ENCODE results near the gene CLIC5.

CLIC5 gene

DNA sequence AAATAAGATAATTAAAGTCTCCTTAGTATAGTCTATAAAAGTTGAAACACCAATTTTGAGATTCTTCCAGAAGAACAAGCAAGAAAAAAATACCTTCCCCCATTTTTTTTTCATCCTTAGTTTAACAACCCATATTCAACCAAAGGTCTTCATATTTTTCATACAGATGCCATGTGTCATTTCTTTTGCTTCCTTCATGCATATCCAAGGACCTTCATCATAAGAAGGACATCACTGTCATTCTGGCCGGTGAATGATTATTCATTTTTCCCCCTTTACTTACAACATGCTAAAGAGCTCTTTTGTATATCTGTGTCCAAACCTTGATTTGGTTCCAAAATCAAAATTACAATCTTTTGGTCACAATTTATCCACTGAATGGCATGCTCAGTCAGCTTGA is 21.3 kb upstream of the CLIC5 start:
- no peak for DNase-seq (ENCODE audit: low read depth in 3 of 3, low spot score in 1 of 3)

DNA sequence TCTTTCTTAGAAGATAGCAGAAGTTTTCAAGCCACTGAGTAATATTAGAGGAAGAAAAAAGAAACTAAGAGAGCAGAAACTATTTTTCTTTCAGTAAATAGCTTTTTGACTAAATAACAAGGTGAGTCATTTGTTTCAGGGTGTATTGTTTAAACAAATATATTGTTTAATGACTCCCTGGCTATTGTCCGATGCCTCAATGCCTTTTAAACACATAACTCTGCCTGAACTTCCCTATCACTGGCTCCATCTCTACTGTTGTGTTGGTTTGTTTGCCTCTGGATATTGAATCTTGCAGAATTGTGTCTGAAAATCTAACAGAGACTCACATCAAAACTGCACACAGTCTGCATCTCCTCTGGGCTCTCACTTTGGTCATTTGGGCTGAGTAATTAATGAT is 19.6 kb upstream of the CLIC5 start:
- DNase-seq (ENCODE audit: low read depth in 3 of 3, low spot score in 1 of 3) = no peak

DNA sequence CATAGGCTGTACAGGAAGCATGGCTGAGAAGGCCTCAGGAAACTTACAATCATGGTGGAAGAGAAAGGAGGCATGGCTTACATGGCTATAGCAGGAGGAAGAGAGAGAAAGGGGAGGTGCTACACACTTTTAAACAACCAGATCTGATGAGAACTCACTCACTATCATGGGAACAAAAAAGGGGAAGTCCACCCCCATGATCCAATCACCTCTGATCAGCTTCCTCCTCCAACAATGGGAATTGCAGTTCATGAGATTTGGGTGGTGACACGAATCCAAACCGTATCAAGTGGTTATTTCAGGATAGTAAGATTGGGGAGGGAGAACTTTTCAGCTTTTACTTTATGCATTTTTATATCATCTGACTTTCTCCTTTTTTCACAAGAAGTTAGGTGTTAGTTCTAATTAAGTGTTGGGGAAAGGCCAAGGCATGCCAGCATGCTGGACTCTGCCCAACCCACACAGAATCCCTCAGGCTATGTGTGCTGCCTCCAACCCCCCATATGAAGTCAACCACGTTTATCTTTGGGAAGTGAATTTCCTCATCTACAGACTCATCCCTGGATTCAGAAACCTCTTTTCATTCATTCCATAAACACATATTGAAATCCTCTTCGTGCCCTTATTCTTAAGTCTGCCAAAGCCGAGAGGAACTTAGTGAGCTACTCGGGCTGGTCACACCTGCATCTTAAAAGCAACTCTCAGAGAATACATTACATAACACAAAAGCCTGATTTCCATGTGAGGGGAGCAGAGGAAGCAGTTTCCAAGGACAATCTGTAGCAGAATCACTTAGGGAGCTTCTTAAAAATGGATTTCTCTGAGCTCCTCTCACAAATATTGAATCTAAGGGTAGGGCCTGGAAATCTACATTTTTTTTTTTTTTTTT is 16.7 kb upstream of the CLIC5 start:
- no peak for DNase-seq (ENCODE audit: low read depth in 3 of 3, low spot score in 1 of 3)

DNA sequence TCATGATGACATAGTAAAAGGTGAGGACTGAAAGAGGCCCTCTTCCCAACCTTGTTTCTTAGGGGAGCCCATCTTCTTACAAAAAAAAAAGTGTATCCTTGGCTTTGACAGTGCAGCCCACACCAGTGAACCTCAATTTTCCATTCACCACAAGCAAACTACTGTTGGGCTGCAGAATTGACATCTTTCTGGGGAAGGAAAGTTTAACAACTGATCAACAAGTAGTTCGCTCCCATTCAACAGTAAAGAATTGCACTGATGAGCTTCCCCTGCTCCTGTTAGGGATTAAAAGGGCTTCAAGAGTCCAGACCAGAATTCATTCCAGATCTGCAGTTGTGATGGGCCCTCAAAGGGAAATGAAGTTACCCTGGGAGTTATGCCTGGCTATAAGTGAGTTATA is 13.9 kb upstream of the CLIC5 start:
- DNase-seq (ENCODE audit: low read depth in 3 of 3, low spot score in 1 of 3) = no peak

DNA sequence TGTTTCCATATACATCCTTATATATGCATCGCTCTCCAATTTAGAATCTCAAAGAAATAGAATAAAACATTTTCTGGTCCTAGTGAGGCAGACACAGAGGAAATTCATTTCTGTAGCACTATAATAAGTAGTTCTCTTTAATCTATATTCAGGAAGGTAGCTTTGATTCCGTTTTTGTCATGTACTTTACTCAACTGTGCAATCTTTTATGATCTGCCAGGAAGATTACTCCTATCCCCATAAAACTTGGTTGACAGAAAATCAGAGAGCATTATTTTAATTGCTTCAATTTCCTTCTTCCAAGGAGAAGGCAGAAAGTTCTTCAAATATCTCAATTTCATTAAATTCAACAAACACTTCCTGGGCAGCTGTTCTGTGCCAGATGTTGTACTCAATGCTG is 10.6 kb upstream of the CLIC5 start:
- no peak for DNase-seq (ENCODE audit: low read depth in 3 of 3, low spot score in 1 of 3)

DNA sequence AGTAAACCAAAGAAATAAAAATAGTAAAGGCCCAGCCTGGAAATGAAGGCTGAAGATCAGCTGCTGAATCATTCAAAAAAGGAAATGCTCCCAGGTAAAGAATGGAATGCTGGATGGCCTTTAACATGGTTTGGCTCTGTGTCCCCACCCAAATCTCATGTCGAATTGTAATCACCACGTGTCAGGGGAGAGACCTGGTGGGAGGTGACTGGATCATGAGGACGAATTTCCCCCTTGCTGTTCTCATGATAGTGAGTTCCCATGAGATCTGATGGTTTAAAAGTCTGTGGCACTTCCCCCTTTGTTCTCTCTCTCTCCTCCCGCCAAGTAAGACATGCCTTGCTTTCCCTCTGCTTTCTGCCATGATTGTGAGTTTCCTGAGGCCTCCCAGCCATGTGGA is 9.9 kb upstream of the CLIC5 start:
- no peak for DNase-seq (ENCODE audit: low read depth in 3 of 3, low spot score in 1 of 3)

DNA sequence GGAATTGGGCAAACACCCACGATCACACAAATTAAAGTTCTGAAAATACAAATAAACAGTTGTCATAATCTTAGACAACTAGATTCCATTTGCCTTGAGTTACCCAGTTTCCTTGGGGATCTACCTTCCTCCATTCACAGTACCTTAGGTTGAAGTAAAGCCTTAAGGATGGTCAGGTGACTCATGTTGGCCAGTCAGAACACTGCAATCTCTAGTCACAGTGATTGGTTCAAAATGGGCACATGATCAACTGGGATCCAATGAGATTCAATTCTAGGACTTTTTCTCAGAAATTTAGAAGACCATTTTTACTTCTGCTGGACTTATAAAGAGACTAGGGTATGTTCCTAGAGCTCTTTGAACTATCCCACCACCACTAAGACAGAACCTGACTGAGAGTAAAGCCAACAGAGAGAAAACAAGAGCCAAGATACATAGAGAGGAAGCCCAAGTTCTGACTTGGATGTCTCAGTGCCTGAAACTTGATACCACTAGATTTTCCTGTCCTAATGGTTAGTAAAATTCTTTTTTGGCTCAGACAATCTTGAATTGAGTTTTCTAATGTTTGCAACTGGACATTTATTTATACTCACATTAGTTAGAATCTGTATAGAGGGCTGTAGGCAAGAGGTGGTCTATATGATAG is 8.6 kb upstream of the CLIC5 start:
- DNase-seq (ENCODE audit: low read depth in 3 of 3, low spot score in 1 of 3) = no peak

DNA sequence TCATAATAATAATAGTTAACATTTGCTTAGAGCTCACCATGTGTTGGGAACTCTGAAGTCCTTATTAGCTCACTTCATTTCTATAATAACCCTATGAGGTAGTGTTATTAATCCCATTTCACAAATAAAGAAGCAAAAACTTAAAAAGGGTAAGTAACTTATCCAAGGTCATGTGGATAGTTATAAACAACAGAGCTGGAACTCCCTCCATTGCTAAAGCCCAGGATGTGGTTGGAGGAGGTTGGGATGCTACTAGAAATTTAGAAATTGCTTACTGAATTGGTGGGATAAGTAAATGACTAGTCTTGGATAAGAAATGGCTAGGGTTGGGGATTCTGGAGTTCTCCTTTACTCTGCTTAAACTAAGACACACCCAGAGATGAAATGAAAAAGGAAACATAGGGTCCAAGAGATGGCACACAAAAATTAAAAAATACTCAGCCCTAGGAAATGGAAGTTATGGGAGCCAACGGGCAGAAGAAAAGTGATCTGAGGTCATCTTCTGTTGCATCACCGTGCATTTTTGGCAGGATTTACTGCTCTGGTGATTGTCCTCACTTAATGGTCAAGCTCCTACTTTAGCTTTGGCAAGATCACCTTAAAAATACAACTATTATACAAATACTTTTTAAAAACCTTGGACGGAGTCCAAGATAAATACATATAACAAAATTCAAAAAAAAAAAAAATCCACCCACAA is 7.7 kb upstream of the CLIC5 start:
- DNase-seq (ENCODE audit: low read depth in 3 of 3, low spot score in 1 of 3) = no peak

DNA sequence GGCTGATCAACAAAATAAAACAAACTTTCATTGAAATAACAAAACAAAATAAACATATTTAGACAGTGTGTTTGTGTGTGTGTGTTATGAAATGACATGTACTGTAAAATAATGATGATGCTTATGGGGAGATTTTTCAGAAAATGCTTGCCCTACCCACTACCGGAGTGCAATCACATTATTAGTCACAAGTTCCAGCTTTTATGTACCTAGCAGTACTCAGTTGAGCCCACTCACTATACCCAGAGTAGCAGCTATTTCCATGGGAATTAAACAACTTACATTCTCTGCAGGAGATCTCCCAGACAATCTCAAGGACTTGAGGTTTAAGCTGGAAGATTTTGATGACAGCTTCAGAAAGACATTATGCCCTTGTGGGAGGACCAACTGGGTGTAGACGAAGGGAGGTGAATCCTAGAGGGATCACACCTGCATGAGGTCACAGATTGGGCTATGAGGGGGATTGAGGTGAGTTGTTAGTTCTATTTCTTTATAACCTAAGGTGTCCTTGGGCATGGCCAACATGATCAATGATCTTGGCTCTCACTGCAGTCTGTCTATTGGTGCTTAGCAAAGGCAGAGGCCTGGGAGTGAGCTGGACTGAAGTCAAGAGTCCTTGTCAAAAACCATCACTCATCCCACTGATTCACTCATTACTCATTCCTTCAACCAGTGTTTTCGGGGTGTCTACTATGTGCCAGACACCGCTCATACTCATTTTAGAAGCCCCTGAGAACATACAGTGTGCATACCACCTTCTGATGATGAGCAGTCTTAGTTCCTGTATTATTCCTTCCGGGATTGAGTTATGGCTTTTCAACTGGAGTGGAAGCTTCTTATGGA is 6.7 kb upstream of the CLIC5 start:
- no peak for DNase-seq (ENCODE audit: low read depth in 3 of 3, low spot score in 1 of 3)

DNA sequence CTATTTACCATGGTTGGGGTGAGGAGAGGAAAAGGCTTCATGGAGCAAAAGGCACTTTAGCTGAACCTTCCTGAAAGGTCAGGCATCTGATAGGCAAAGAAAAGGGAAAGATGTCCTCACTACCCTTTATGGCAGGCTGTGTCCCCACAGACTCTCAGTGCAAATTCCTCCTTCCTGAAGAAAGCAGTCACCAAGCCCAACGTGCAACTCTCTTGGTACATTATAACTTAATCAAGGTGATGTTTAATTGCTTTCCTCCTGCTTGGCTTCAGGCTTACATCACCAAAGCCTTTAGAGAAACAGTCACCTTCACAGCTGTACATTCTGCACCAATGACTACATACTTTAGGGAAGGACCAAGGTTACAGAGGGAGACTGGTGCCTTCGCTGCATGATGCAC is 2.1 kb upstream of the CLIC5 start:
- DNase-seq (ENCODE audit: low read depth in 3 of 3, low spot score in 1 of 3) = no peak

DNA sequence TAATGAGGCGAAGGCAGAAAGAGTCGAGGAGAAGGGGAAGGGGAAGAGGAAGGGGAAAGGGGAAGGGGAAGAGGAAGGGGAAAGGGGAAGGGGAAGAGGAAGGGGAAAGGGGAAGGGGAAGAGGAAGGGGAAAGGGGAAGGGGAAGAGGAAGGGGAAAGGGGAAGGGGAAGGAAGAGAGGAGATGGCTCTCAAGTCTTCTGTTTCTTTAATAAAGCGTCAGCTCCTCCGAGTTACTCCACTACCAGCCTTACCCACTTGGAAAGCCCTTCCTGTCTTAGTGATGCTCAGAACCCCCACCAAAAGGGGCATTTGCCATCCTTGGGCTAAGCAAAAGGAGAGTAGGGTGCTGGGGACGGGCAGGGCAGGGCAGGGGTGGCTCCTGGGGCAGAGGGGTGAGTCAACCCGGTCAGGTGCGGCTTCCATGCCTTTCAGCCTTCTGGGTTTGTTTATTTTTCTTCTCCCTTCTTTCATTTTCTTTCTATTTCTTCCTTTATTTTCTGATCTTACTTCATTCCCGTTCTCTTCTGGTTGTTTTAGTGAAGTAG is 476 bp upstream of the CLIC5 start:
- DNase-seq (ENCODE audit: low read depth in 3 of 3, low spot score in 1 of 3) = no peak

DNA sequence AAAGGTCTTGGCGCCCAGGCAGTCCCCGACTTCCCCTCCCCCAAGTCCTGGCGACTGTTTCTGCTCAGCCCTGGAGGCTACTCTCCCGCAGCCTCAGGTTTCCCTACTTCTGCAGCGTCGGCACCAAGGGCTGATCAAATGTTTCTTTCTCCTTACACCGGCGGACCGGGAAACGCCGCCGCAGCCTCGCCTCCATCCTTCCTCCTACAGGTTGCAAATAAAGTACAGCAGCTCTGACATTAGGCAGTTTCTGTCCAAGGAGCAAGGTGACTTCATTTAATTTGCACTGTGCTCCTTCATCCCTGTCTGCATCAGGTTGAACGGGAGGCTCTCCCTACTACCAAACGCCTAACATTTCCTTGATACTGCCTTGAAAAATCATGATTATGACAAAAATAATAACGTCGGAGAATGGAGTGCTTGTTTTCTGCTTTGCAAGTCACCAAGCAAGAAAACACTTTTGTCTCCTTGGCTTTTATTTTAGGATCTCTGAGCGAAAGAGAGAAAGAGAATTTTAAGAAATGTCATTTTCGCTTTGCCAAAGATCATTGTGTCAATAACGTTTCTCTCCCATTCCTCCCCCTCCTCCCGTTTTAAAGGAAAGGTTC is 1.0 kb downstream of the CLIC5 start:
- no peak for DNase-seq (ENCODE audit: low read depth in 3 of 3, low spot score in 1 of 3)

DNA sequence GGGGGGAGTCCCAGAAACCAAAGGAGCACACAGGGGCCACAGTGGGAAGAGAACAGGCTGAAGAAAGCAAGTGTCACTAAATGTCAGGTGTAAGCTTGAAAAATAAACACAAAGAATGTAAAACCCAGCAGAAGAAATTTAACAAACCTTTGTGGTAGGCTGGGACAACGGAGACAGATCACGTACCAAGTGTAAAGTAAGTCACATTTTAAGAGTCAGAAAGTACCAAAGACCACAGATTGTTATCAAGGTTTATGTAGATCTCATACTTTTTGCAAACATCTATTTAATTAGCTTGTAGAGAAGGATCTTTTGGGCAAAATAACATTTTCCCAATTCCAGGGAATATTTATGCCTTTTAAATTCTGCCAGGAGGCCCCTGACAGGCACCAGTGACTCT is 1.6 kb downstream of the CLIC5 start:
- DNase-seq (ENCODE audit: low read depth in 3 of 3, low spot score in 1 of 3) = no peak

DNA sequence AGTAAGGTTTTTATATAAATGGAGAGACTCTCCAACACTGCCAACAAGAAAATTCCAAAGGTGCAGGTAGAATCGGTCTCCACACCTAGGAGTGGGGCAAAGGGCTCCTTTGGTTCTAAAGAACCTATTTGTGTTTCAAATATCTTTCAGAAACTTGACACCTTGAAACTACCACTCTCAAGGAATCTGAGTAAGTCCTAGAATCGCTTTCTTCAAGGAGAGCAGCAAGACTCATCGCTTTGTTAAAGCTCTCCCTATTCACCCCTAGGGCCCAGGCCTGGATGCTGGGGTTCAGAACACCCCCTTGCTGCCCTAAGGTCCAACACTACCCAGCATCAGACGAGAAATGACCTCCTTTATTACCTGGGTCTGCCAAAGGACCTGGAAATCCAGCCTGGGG is 2.0 kb downstream of the CLIC5 start:
- no peak for DNase-seq (ENCODE audit: low read depth in 3 of 3, low spot score in 1 of 3)

DNA sequence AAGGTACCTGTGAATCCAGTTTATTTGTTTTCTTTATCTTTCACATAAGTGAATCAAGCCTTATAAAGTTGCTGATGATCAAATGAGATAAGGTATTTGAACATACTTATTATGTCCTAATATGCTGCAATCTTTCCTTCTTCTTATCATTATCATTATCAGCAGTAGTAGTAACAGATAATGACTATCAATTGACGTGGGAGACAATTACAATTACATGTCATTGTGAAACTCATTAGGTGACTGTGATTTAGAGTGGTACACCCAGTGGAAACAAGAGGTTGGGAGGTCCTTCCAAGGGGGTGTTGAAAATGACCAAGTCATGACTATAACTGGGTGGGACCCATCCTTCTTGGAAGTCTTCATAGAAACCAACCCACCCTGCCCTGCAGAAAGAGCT is 2.8 kb downstream of the CLIC5 start:
- no peak for DNase-seq (ENCODE audit: low read depth in 3 of 3, low spot score in 1 of 3)

DNA sequence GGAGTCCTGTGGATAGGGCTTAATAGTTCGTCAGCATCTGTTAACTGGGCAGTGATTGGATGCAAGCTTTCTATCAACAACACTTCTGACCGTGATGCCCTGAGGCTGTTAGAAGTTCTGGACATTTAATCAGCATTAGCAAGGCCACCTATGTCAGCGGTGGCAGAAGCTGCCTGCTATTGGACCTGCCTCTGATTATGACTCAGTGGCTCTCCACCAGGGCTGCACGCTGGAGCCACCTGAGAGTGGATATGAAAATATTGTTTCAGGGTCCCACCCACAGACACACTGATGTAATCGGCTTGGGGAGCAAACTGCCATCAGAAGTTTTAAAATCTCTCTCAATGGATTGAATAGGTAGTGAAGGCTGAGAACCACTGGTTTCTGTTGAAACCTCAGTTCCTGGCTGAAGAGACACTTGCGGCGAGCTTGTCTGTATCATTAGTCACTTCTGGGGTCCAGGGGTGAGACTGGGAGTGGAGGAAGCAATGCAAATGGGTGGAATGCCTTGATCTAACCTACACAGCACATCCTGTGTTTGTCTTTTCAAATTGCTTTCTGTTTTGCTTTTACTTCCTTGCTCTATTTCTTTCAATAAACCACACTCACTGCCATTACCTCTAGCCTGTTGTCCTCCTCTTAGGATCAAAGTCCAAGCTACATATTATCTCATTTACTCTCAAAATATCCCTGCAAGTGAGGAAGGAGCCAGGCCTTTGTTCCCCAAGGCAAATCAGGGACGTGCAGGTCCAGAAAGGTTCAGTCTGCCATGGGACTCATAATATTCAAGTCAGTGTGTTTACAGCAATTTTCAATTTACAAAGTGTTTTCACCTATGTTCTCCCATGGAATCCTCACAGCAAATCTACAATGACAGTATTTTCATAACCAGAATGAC is 4.2 kb downstream of the CLIC5 start:
- peak in 1 of 3 donors; percentile 25 for DNase-seq (ENCODE audit: low read depth in 3 of 3, low spot score in 1 of 3)

DNA sequence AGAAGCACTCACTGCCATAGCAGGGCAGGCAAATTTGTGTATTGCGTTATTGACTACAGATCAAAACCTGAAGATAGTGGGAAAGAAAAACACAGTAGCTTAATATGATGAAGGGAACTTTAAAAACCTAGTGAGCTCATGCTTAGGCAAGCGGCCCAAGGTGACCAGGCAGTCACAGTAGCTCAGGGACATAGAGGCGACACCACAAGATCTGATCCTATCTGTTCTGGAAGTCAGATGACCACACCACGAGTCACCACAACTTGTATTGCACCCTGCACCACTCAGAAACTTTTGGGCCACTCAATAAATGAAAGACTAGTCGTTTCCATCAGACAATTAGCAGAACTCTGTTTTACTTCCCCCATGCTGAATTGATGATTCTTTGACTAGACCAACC is 4.9 kb downstream of the CLIC5 start:
- DNase-seq (ENCODE audit: low read depth in 3 of 3, low spot score in 1 of 3) = no peak

DNA sequence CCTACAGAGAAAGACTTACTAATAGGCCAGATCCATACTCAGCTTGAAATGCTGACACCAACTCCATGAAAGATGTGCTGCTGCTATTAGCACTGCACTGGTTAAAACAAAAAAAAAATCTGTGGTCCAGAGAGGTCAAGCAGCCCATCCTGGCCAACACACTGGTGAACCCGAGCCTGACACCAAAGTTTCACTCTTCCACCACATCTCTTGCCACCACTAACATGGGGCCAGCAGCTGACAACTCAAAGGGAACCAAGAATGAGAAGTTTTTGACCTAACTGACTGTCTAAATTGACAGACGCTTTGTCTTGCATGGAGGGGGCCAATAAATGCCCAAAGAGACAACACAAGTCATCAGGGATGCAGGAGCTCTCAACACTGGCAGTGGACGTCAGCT is 5.4 kb downstream of the CLIC5 start:
- DNase-seq (ENCODE audit: low read depth in 3 of 3, low spot score in 1 of 3) = no peak

DNA sequence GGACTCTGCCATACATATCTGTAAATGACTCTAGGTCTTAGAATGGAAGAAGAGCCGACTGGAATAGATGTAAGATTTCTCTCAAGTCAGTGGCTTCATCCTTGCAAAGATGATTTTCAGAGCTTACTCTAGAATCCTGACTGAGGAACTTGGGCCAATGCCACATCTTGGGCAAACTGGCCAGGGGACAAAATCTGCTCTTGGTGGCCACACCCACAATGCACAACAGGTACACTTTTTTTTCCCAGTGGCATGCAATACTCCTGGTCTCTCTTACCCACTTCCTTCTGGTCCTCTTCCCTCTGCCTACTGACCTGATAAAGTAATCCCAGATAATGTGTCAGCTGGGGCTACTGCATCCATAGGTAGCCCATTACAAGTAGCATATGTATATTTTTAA is 13.4 kb downstream of the CLIC5 start:
- no peak for DNase-seq (ENCODE audit: low read depth in 3 of 3, low spot score in 1 of 3)

DNA sequence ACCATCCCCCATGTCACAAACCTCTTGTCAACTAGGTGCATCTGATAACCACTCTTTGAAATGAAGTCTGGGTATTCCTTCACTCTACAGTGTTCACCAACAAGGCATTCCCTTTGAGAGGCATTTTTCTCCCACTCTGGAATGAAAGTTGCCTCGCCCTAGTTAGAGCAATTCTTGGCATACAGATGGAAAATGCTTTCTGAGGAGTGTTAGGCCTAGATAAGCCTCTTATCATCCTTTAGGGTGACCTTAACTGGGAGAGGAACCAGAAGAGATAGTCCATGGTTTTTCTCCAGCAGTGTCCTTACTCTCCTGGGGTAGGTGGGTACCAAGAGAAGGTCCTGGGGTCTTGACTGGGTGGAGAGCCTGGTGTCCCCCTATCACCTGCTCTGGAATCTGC is 14.8 kb downstream of the CLIC5 start:
- DNase-seq (ENCODE audit: low read depth in 3 of 3, low spot score in 1 of 3) = no peak

Measured in stimulated activated CD4-positive, alpha-beta T cell treated with anti-CD3 and anti-CD28 coated beads, TNF-alpha, amount 100 ng/mL, for 1 hour (primary cell).